Activated CD4-positive, alpha-beta T cell treated with anti-CD3 and anti-CD28 coated beads, Interleukin-2, amount 10 ng/mL, durations not matched to agents 7 days and 5 days (primary cell): ENCODE measurements around the gene TPSG1. TPM values are rescaled to one million over a fixed set of nuclear protein-coding genes. Genes with fewer than 3 reads are reported as not detected.
A peak's percentile ranks its signal among the peaks of the same experiment; 100 is the strongest.
"Not testable (repeated sequence)": the region's sequence is repeated elsewhere in the genome, so short reads cannot be mapped to it uniquely, and the experiment has no call there.

ENCODE experiments used
- CTCF ChIA-PET: fragments of 350-600 bp; sonication (Branson Sonifier 250); formaldehyde crosslinking; loops from one replicate; lab custom pipeline; 2021; ENCODE audit warnings: antibody characterized with exemption; lab: Charles Lee
- POLR2A ChIA-PET: fragments of 350-600 bp; sonication (Branson Sonifier 250); formaldehyde crosslinking; loops from one replicate; lab custom pipeline; 2021; ENCODE audit warnings: antibody characterized with exemption; lab: Charles Lee
- DNase-seq: peaks from one replicate; pipeline ENCODE4 v3.0.0-alpha.2; 2020
- H3K27ac Mint-ChIP-seq: one replicate; pipeline ENCODE4 v1.8.0; 2021; ENCODE audit warnings: mild to moderate bottlenecking, moderate library complexity, mixed read lengths
- H3K27me3 Mint-ChIP-seq: one replicate; pipeline ENCODE4 v1.8.0; 2021; ENCODE audit warnings: mixed read lengths
- H3K36me3 Mint-ChIP-seq: one replicate; pipeline ENCODE4 v1.8.0; 2021; ENCODE audit warnings: low read depth, mixed read lengths
- H3K4me1 Mint-ChIP-seq: one replicate; pipeline ENCODE4 v1.8.0; 2021; ENCODE audit warnings: mixed read lengths
- H3K4me3 Mint-ChIP-seq: one replicate; pipeline ENCODE4 v1.8.0; 2021; ENCODE audit warnings: mild to moderate bottlenecking, moderate library complexity, mixed read lengths
- H3K9me3 Mint-ChIP-seq: one replicate; pipeline ENCODE4 v1.8.0; 2021; ENCODE audit warnings: mixed read lengths
- total RNA-seq, 2 experiments: library from RNA; stranded (reverse); gene quantifications; one replicate each; pipeline ENCODE4 v1.2.3, GENCODE V29; 2021

The TPSG1 gene
- total RNA-seq, 2 experiments from 2014 or later, result not detected

DNA sequence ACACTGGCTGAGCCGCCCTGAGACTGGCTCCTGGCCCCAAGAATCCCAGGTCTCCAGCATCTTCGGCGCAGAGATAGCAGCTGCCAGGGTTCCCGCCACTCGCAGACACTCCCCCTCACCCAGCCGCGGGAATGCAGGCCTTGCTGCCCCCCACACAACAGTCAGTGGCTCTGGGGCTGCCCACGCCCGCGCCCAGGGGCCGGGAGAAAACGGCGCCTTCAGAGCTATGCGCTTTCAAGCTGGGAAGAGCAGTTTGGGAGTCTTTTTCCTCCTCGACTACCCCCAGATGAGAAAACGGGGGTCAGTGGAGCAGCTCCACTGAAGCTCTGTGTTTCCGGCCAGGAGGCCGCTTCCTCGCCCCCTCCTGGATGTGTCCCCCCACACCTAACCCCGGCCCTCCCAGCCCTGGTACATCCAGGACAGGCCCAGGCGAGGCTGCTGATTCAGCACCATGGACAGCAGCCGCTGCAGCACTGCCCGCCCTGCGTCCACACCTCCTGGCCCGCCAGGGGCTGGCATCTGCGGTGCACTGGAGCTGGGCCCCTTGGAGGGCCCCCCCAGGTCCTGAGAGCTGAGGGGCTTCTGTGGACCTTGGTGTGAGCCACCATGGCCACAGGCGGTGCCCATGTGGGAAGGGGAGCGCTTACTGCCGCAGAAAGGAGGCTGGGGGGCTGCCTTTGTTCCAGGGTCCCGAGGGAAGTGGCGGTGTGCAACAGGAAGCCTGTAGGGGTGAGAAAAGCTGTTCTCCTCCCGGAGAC, 36.5 kb downstream of the TPSG1 start:
- H3K27ac Mint-ChIP-seq, result no peak overlapping the region
- ChIA-PET POLR2A (no interaction called here), CTCF (interaction anchor here (1.1 kb wide), 1 partner anchor 85 kb away, joined by 3 read pairs; no protein-coding TSS in a partner anchor)
- H3K27me3 Mint-ChIP-seq, result no peaks in the 10 kb centered on the region
- no peaks in the 10 kb centered on the region for H3K36me3 Mint-ChIP-seq
- no peaks in the 10 kb centered on the region for H3K4me1 Mint-ChIP-seq
- DNase-seq, result peak; percentile 65
- no peak overlapping the region for H3K4me3 Mint-ChIP-seq
- H3K9me3 Mint-ChIP-seq, result no peaks in the 10 kb centered on the region

- CTCF ChIA-PET, H3K9me3 Mint-ChIP-seq, H3K27me3 Mint-ChIP-seq, H3K27ac Mint-ChIP-seq, H3K4me3 Mint-ChIP-seq, H3K36me3 Mint-ChIP-seq, H3K4me1 Mint-ChIP-seq, POLR2A ChIA-PET, DNase-seq: not testable (repeated sequence)
Observed at GRCh38 chr16:1185460-1186207, 39.4 kb downstream of the TPSG1 start.

- H3K27ac Mint-ChIP-seq, result no peak overlapping the region
- DNase-seq, result no peak
- H3K4me3 Mint-ChIP-seq, result no peak overlapping the region
- ChIA-PET POLR2A (no interaction called here), CTCF (no interaction called here)
- H3K4me1 Mint-ChIP-seq, result no peaks in the 10 kb centered on the region
- no peaks in the 10 kb centered on the region for H3K9me3 Mint-ChIP-seq
- no peaks in the 10 kb centered on the region for H3K36me3 Mint-ChIP-seq
- H3K27me3 Mint-ChIP-seq, result no peaks in the 10 kb centered on the region
Observed at GRCh38 chr16:1184980-1185379, 40.1 kb downstream of the TPSG1 start.

GRCh38 chr16:1184156-1184868, 40.8 kb downstream of the TPSG1 start:
- no peaks in the 10 kb centered on the region for H3K27me3 Mint-ChIP-seq
- H3K4me1 Mint-ChIP-seq, result no peaks in the 10 kb centered on the region
- ChIA-PET POLR2A (no interaction called here), CTCF (no interaction called here)
- H3K27ac Mint-ChIP-seq, result no peak overlapping the region
- no peak for DNase-seq
- H3K36me3 Mint-ChIP-seq, result no peaks in the 10 kb centered on the region
- no peaks in the 10 kb centered on the region for H3K9me3 Mint-ChIP-seq
- no peak overlapping the region for H3K4me3 Mint-ChIP-seq

DNA sequence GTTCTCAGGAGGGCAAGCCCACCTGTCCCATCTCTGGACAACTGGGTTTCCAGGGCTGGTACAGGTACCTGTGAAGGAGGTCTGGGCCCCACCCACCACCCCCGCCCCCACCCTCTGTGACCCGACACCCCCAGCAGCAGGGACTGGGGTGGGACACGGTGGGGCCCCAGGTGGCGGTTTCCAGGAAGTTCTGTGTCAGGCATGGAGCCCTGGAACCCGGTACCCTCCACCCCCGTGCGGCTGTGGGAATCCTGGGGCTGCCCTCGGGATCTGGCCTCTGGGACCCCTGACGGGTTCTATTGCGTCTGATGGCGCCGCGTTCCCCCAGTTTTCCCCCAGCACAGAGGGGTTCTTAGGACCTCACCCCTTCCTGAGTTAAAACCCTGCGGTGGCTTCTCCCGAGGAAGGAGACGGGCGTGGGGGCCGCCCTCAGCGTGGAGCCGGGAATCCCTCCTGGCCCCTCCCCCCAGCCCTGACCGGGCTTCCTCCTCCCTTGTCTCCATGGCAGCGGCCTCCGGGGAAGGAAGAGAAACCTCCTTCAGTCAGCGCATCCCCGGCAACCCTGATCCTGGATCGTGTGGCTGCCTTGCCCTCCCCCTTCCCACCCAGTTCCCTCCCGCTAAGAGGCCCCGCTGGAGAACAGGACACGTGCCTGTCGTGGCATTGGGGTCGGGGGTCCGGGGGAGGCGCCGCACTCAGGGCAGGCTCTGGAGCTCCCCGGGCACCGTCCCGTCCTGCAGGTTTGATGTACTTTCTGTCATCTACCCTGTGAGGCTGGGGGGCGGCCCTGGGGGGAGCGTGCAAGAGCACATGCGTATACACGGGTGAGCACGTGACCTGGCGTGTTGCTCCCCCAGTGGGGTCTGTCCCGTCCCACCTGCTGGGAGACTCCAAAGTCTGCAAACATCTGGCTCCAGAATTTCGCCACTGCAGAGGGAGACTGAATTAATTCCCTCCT, 41.8 kb downstream of the TPSG1 start:
- H3K27me3 Mint-ChIP-seq, result no peaks in the 10 kb centered on the region
- no peak overlapping the region for H3K4me3 Mint-ChIP-seq
- POLR2A ChIA-PET, result no interaction called here
- no peaks in the 10 kb centered on the region for H3K4me1 Mint-ChIP-seq
- no peak for DNase-seq
- CTCF ChIA-PET, result no interaction called here
- H3K27ac Mint-ChIP-seq, result no peak overlapping the region
- H3K36me3 Mint-ChIP-seq, result no peaks in the 10 kb centered on the region
- H3K9me3 Mint-ChIP-seq, result no peaks in the 10 kb centered on the region

DNA sequence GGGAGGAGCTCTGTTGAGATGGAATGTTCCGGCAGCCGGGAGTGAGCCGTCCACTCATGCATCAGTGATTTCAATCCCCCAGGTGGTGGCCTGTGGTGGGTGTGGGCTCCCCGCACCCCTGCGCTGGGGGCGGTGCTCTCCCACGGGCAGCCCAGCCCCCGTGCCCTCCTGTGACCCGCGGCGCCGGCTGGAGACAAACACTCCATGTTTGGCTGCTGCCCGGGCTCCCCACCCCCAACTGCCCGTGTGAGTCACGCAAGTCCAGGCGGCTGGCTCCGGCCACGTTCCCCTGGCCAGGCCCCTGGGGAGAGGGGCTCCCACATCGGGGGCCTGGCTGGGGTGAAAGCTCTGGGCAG, 42.8 kb downstream of the TPSG1 start:
- Mint-ChIP-seq H3K27me3 (no peaks in the 10 kb centered on the region), H3K9me3 (no peaks in the 10 kb centered on the region), H3K36me3 (no peaks in the 10 kb centered on the region), H3K27ac (no peak overlapping the region), H3K4me1 (no peaks in the 10 kb centered on the region), H3K4me3 (no peak overlapping the region)
- no peak for DNase-seq
- ChIA-PET POLR2A (no interaction called here), CTCF (interaction anchor here (1.2 kb wide), 1 partner anchor 15 kb away, joined by 3 read pairs; no protein-coding TSS in a partner anchor)

GRCh38 chr16:1181404-1182315, 43.4 kb downstream of the TPSG1 start:
- Mint-ChIP-seq H3K9me3 (no peaks in the 10 kb centered on the region), H3K36me3 (no peaks in the 10 kb centered on the region), H3K27ac (no peak overlapping the region), H3K4me3 (no peak overlapping the region), H3K4me1 (no peaks in the 10 kb centered on the region), H3K27me3 (no peaks in the 10 kb centered on the region)
- ChIA-PET POLR2A (no interaction called here), CTCF (interaction anchor here (1.2 kb wide), 1 partner anchor 14 kb away, joined by 3 read pairs; no protein-coding TSS in a partner anchor)
- DNase-seq, result no peak

DNA sequence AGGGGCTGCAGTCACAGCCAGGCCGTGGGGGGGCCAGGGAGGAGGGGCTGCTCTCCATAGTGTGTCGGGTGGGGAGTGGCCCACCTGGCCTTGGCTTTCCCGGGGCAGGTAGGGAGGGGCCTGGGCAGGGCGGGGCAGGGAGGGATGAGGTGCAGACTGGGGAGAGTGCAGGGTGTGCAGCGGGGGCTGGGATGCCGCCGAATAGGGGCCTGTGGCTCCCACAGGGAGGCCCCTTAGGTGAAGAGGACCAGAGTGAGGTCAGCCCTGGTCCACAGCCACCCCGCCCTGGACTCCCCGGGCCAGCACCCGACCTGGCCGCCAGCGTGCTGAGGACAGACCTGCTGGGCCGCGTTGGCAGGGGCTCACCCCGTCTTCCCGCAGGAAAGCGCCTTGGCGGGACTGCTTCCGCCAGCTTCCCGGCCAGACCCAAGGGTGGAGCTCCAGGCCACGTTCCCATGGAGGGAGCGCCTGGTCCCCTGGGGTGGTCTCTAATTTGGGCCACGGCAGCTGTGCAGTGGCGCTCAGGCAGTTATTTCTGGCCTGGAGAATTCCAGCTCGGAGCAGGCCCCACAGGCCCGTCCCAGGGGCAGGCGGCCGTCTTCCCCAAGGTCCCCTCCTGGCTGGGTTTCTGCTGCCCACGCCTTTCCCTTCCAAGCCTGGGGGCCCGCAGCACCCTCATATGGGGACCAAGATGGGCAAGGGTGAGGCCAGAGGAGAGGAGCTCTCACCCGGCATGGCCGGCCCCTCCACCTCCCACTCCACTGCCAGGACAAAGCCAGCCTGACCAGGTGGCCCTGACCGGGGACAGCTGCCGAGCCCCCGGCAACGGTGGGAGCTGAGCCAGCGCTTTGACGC, 44.3 kb downstream of the TPSG1 start:
- Mint-ChIP-seq H3K4me1 (no peaks in the 10 kb centered on the region), H3K4me3 (no peak overlapping the region), H3K27me3 (no peaks in the 10 kb centered on the region), H3K9me3 (no peaks in the 10 kb centered on the region), H3K36me3 (no peaks in the 10 kb centered on the region), H3K27ac (no peak overlapping the region)
- no peak for DNase-seq
- POLR2A ChIA-PET, result no interaction called here
- CTCF ChIA-PET, result interaction anchor here (1.2 kb wide), 1 partner anchor 13 kb away, joined by 3 read pairs; no protein-coding TSS in a partner anchor

DNA sequence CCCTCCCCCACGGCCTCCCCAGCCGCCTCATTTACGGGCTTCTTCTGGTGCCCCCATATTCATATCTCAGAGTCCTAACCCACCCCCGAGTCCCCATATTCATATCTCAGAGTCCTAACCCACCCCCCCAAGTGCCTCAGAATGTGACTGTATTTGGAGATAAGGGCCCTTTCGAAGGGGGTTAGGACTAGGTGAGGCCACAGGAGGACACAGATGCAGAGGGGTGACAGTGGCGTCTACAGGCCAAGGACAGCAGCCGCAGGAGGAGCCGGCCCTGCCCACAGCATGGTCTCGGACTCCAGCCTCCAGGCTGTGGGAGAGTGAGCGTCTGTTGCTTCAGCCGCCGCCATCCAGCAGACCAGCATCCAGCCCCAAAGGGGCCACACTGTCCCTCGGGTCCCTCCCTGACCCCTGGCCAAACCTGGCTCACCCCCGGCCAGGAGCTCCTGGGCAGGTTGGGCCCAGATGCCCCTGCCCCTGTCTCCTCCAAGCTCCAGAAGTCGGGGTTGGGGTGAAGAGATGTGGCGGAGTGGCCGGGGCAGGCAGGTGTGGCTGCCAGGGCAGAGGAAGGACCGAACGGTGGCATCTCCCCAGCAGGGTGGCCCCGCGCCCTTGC, 46.7 kb downstream of the TPSG1 start:
- Mint-ChIP-seq H3K36me3 (no peaks in the 10 kb centered on the region), H3K4me3 (no peak overlapping the region), H3K27ac (no peak overlapping the region), H3K9me3 (no peaks in the 10 kb centered on the region), H3K4me1 (no peaks in the 10 kb centered on the region), H3K27me3 (no peaks in the 10 kb centered on the region)
- no peak for DNase-seq
- ChIA-PET POLR2A (no interaction called here), CTCF (no interaction called here)

GRCh38 chr16:1177750-1178149, 47.3 kb downstream of the TPSG1 start:
- Mint-ChIP-seq H3K4me1 (no peaks in the 10 kb centered on the region), H3K9me3 (no peaks in the 10 kb centered on the region), H3K36me3 (no peaks in the 10 kb centered on the region), H3K27me3 (no peaks in the 10 kb centered on the region), H3K27ac (no peak overlapping the region), H3K4me3 (no peak overlapping the region)
- POLR2A ChIA-PET, result no interaction called here
- DNase-seq, result no peak
- CTCF ChIA-PET, result no interaction called here

DNA sequence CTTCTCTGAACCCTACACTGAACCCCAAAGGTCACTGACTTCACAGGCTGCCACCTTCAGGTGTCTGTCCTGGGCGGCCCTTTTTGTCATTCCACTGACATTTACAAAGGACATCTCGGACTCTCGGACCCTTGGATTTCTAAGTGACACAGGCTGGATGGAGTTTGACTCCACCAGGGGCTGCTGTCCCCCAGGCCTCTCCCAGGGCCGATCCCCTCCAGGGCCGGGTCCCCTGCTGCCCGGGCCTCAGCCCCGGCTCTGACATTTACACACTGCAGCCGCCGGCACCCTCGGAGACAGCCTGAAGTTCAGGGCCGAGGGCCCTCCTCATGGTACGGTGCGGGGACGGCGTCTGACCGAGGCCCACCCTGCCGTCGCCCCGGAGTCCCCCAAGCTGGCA, 48.0 kb downstream of the TPSG1 start:
- Mint-ChIP-seq H3K9me3 (no peaks in the 10 kb centered on the region), H3K27me3 (no peaks in the 10 kb centered on the region), H3K27ac (no peak overlapping the region), H3K4me1 (no peaks in the 10 kb centered on the region), H3K36me3 (no peaks in the 10 kb centered on the region), H3K4me3 (no peak overlapping the region)
- CTCF ChIA-PET, result no interaction called here
- POLR2A ChIA-PET, result no interaction called here
- DNase-seq, result no peak
